ENCODE results near the gene FAM174B.
A peak's percentile ranks its signal among the peaks of the same experiment; 100 is the strongest.
"Not testable (repeated sequence)": the region's sequence is repeated elsewhere in the genome, so short reads cannot be mapped to it uniquely, and the experiment has no call there.

Gene FAM174B

GRCh38 chr15:92617549-92618520, 37.7 kb downstream of the FAM174B start:
- DNase-seq = peak; percentile 41

GRCh38 chr15:92616621-92617548, 38.7 kb downstream of the FAM174B start:
- DNase-seq = no peak

GRCh38 chr15:92614791-92615785, 40.5 kb downstream of the FAM174B start:
- no peak for DNase-seq

- no peak for DNase-seq
Observed at GRCh38 chr15:92614301-92614700, 41.3 kb downstream of the FAM174B start.

- no peak for DNase-seq
Observed at GRCh38 chr15:92613841-92614240, 41.7 kb downstream of the FAM174B start.

- no peak for DNase-seq
Observed at GRCh38 chr15:92612891-92613290, 42.7 kb downstream of the FAM174B start.

GRCh38 chr15:92611995-92612745, 43.4 kb downstream of the FAM174B start:
- no peak for DNase-seq

GRCh38 chr15:92611150-92611549, 44.4 kb downstream of the FAM174B start:
- DNase-seq = no peak

- DNase-seq = no peak
Observed at GRCh38 chr15:92610101-92610520, 45.5 kb downstream of the FAM174B start.

GRCh38 chr15:92608866-92609700, 46.5 kb downstream of the FAM174B start:
- no peak for DNase-seq

- DNase-seq = not testable (repeated sequence)
Observed at GRCh38 chr15:92606836-92607150, 48.8 kb downstream of the FAM174B start.

- no peak for DNase-seq
Observed at GRCh38 chr15:92606126-92606835, 49.3 kb downstream of the FAM174B start.

- no peak for DNase-seq
Observed at GRCh38 chr15:92605225-92605944, 50.2 kb downstream of the FAM174B start.

- no peak for DNase-seq
Observed at GRCh38 chr15:92603743-92604470, 51.7 kb downstream of the FAM174B start.

GRCh38 chr15:92603278-92603677, 52.3 kb downstream of the FAM174B start:
- no peak for DNase-seq

- DNase-seq = no peak
Observed at GRCh38 chr15:92602267-92602593, 53.3 kb downstream of the FAM174B start.

- DNase-seq = no peak
Observed at GRCh38 chr15:92601592-92602266, 53.8 kb downstream of the FAM174B start.

GRCh38 chr15:92600856-92601255, 54.7 kb downstream of the FAM174B start:
- no peak for DNase-seq
